Measurements from ENCODE around the gene TPM2. TPM values are rescaled to one million over a fixed set of nuclear protein-coding genes. Genes with fewer than 3 reads are reported as not detected.
A peak's percentile ranks its signal among the peaks of the same experiment; 100 is the strongest.

The TPM2 gene
- polyA plus RNA-seq, 1 of the 3 experiments (the other 2 are of a cell fraction): 620 TPM

GRCh38 chr9:35684921-35685320, 4.8 kb downstream of the TPM2 start (continued):
- TF ChIP-seq PBX3 (IDR thresholded peaks at IDR 0.05) (no peak), EP300 (IDR thresholded peaks at IDR 0.05; ENCODE audit: borderline replicate concordance in 1 of 2, low read depth in 1 of 2, low read length in 1 of 2) (no peak), RCOR1 (IDR thresholded peaks at IDR 0.05; ENCODE audit: low read length) (no peak), RFX5 (IDR thresholded peaks at IDR 0.05; ENCODE audit: low read length) (no peak), FOXM1 (IDR thresholded peaks at IDR 0.05; ENCODE audit: low read depth) (no peak), RAD21 (IDR thresholded peaks at IDR 0.05; ENCODE audit: low read length) (no peak), NFIC (IDR thresholded peaks at IDR 0.05; ENCODE audit: borderline replicate concordance) (no peak), IRF3 (IDR thresholded peaks at IDR 0.05; ENCODE audit: low read depth, low read length) (no peak)

GRCh38 chr9:35683323-35683722, 6.4 kb downstream of the TPM2 start:
- Histone ChIP-seq H3K36me3 (replicated peaks in 1 of 2; ENCODE audit: control insufficient read depth in 1 of 2, insufficient read depth in 2 of 2, low read length in 1 of 2) (peaks cover 27 to 35% of the 10 kb centered on the region in 2 experiments), H3K4me3 (ENCODE audit: low read depth in 2 of 2, low read length in 1 of 2) (no peak overlapping the region), H3K27ac (ENCODE audit: low read depth in 2 of 2, low read length in 1 of 2) (peak overlapping the region in 1 of 2 experiments; percentile 25; a peak in 1 of 4 replicates), H3K9ac (no peak overlapping the region), H3F3A (replicated peaks; ENCODE audit: insufficient read depth) (peaks cover 45% of the 10 kb centered on the region), H3K9me2 (no peaks in the 10 kb centered on the region), H3K4me1 (ENCODE audit: control insufficient read depth in 1 of 2, insufficient read depth in 2 of 2, low read depth in 1 of 2, low read length in 1 of 2) (peaks cover 6 to 20% of the 10 kb centered on the region in 2 experiments; a peak in 3 of 4 replicates), H2AFZ (ENCODE audit: low read depth) (no peak overlapping the region), H3K9me3 (no peaks in the 10 kb centered on the region), H4K20me1 (ENCODE audit: insufficient read depth) (peaks cover 48% of the 10 kb centered on the region), H3K79me2 (ENCODE audit: insufficient read depth) (peaks cover 27% of the 10 kb centered on the region), H3K27me3 (ENCODE audit: insufficient read depth) (no peaks in the 10 kb centered on the region), H3K4me2 (no peak overlapping the region)
- ChIA-PET CTCF (interaction anchor here (0.7 to 2.4 kb wide), 4 partner anchors 13 to 48 kb away, joined by 3 to 20 read pairs (median 5); partner anchors contain the start of genes CCDC107, RMRP and TLN1), POLR2A (interaction anchor here (0.8 kb wide), 1 partner anchor 25 kb away, joined by 3 read pairs; the partner anchor contains the start of gene CCDC107)
- DNase-seq: no peak
- 75% methylated on average over 2 of the region's 2 CpGs for WGBS (ENCODE audit: low lambda C conversion rate)
- TF ChIP-seq PBX3 (IDR thresholded peaks at IDR 0.05) (no peak), FOXJ3 (CRISPR knock-in tag; IDR thresholded peaks at IDR 0.05) (no peak), RXRA (IDR thresholded peaks at IDR 0.05; ENCODE audit: borderline replicate concordance, low read depth) (no peak), RFX5 (IDR thresholded peaks at IDR 0.05; ENCODE audit: low read length) (no peak), YY1 (IDR thresholded peaks at IDR 0.05; ENCODE audit: low read depth) (no peak), EP300 (IDR thresholded peaks at IDR 0.05; ENCODE audit: borderline replicate concordance in 1 of 2, low read depth in 1 of 2, low read length in 1 of 2) (no peak), FOSL2 (IDR thresholded peaks at IDR 0.05; ENCODE audit: borderline replicate concordance, low read depth) (no peak), CTCF (IDR thresholded peaks at IDR 0.05) (no peak), NFIC (IDR thresholded peaks at IDR 0.05; ENCODE audit: borderline replicate concordance) (no peak), CHD2 (IDR thresholded peaks at IDR 0.05; ENCODE audit: low read length, partially characterized antibody) (no peak), GATA2 (CRISPR knock-in tag; IDR thresholded peaks at IDR 0.05) (no peak)

All from SK-N-SH (cell line).